HEK293 (cell line): ENCODE results near the gene UTP14A.

Experiments
- CTCF ChIA-PET: fragments of 350-600 bp; formaldehyde crosslinking; extraction: SDS; loops from one replicate; lab custom pipeline; 2021; ENCODE audit warnings: antibody characterized with exemption; lab: Yijun Ruan, JAX
- POLR2A ChIA-PET: fragments of 300-600 bp; formaldehyde crosslinking; extraction: SDS; loops from one replicate; lab custom pipeline; 2020; ENCODE audit warnings: antibody characterized with exemption, inconsistent platforms; lab: Yijun Ruan, JAX
- H3K27ac ChIP-seq: fragments of 200-500 bp; sonication (Bioruptor generic); 2 replicates; pipeline ENCODE4 v1.5.1; 2014; ENCODE audit warnings: low read depth, low read length, control low read depth, inconsistent platforms; ENCODE audit errors: extremely low read depth
- H3K36me3 ChIP-seq, 2 experiments: fragments of 200-500 bp in 1 of 2; sonication (Bioruptor generic) in 1 of 2; 1 replicate in 1 of 2; 2 replicates in 1 of 2; pipeline ENCODE4 v1.5.1; 2014 to 2017; ENCODE audit warnings: inconsistent platforms in 2 of 2, low read length in 2 of 2; ENCODE audit not compliant: control insufficient read depth in 2 of 2, insufficient read depth in 1 of 2
- H3K4me1 ChIP-seq: fragments of 200-500 bp; sonication (Bioruptor generic); 2 replicates; pipeline ENCODE4 v1.5.1; 2014; ENCODE audit warnings: mild to moderate bottlenecking, low read length, inconsistent platforms; ENCODE audit not compliant: control insufficient read depth, insufficient read depth
- H3K4me3 ChIP-seq: 2 replicates; pipeline ENCODE4 v1.5.1; 2011; ENCODE audit warnings: low read depth, mild to moderate bottlenecking, control low read depth, low read length, moderate library complexity
- H3K9me3 ChIP-seq: fragments of 200-500 bp; sonication (Bioruptor generic); 2 replicates; pipeline ENCODE4 v1.5.1; 2014; ENCODE audit warnings: low read depth, low read length, inconsistent platforms; ENCODE audit not compliant: control insufficient read depth, insufficient read depth
- BCL11A ChIP-seq: fragments of 450-650 bp; formaldehyde crosslinking; IDR thresholded peaks from 2 replicates; pipeline ENCODE4 v1.5.1; 2016; ENCODE audit warnings: low read depth, missing biosample characterization, missing genetic modification characterization
- FEZF1 ChIP-seq: fragments of 450-650 bp; formaldehyde crosslinking; IDR thresholded peaks from 2 replicates; pipeline ENCODE4 v1.5.1; 2016; ENCODE audit warnings: missing biosample characterization, missing genetic modification characterization
- GLIS2 ChIP-seq: fragments of 450-650 bp; formaldehyde crosslinking; IDR thresholded peaks from 2 replicates; pipeline ENCODE4 v1.5.1; 2016; ENCODE audit warnings: missing biosample characterization, missing genetic modification characterization
- HOXA7 ChIP-seq: sonication (generic); formaldehyde crosslinking; IDR thresholded peaks from 2 replicates; pipeline ENCODE4 v1.8.1; 2022; ENCODE audit warnings: missing genetic modification reagents, borderline replicate concordance
- KLF10 ChIP-seq: fragments of 450-650 bp; IDR thresholded peaks from 2 replicates; pipeline ENCODE4 v1.5.1; 2018; ENCODE audit warnings: missing biosample characterization, mild to moderate bottlenecking, missing genetic modification characterization
- KLF16 ChIP-seq: fragments of 450-650 bp; formaldehyde crosslinking; IDR thresholded peaks from 2 replicates; pipeline ENCODE4 v1.5.1; 2017; ENCODE audit warnings: missing biosample characterization, missing genetic modification characterization
- KLF9 ChIP-seq: fragments of 450-650 bp; formaldehyde crosslinking; IDR thresholded peaks from 2 replicates; pipeline ENCODE4 v1.5.1; 2016; ENCODE audit warnings: missing biosample characterization, missing genetic modification characterization, low read depth
- SCRT2 ChIP-seq: fragments of 450-650 bp; formaldehyde crosslinking; IDR thresholded peaks from 2 replicates; pipeline ENCODE4 v1.5.1; 2016; ENCODE audit warnings: missing biosample characterization, missing genetic modification characterization
- SETDB1 ChIP-seq: IDR thresholded peaks from one replicate; pipeline ENCODE4 v1.6.1; 2017; ENCODE audit warnings: mild to moderate bottlenecking, low read length, moderate library complexity, mixed read lengths; ENCODE audit not compliant: insufficient read length
- SP3 ChIP-seq: fragments of 450-650 bp; formaldehyde crosslinking; IDR thresholded peaks from 2 replicates; pipeline ENCODE4 v1.5.1; 2016; ENCODE audit warnings: missing biosample characterization, missing genetic modification characterization
- TCF7L2 ChIP-seq: IDR thresholded peaks from 2 replicates; pipeline ENCODE4 v1.6.1; 2011; ENCODE audit warnings: low read depth, mild to moderate bottlenecking, inconsistent platforms, low read length, moderate library complexity, borderline replicate concordance
- WT1 ChIP-seq: fragments of 450-650 bp; formaldehyde crosslinking; IDR thresholded peaks from 2 replicates; pipeline ENCODE4 v1.5.1; 2016; ENCODE audit warnings: missing biosample characterization, missing genetic modification characterization
- YY2 ChIP-seq: fragments of 450-650 bp; formaldehyde crosslinking; IDR thresholded peaks from 2 replicates; pipeline ENCODE4 v1.5.1; 2016; ENCODE audit warnings: missing biosample characterization, missing genetic modification characterization
- ZNF133 ChIP-seq: fragments of 450-650 bp; formaldehyde crosslinking; IDR thresholded peaks from 2 replicates; pipeline ENCODE4 v1.5.1; 2016; ENCODE audit warnings: missing biosample characterization, missing genetic modification characterization
- ZNF138 ChIP-seq: fragments of 450-650 bp; formaldehyde crosslinking; IDR thresholded peaks from 2 replicates; pipeline ENCODE4 v1.5.1; 2016; ENCODE audit warnings: missing biosample characterization, missing genetic modification characterization, borderline replicate concordance
- ZNF169 ChIP-seq: fragments of 450-650 bp; formaldehyde crosslinking; IDR thresholded peaks from 2 replicates; pipeline ENCODE4 v1.5.1; 2016; ENCODE audit warnings: missing biosample characterization, missing genetic modification characterization
- ZNF184 ChIP-seq: fragments of 450-650 bp; IDR thresholded peaks from 2 replicates; pipeline ENCODE4 v1.5.1; 2018; ENCODE audit warnings: missing biosample characterization, mild to moderate bottlenecking, missing genetic modification characterization
- ZNF202 ChIP-seq: fragments of 450-650 bp; formaldehyde crosslinking; IDR thresholded peaks from 2 replicates; pipeline ENCODE4 v1.5.1; 2016; ENCODE audit warnings: missing biosample characterization, missing genetic modification characterization, borderline replicate concordance
- ZNF350 ChIP-seq: fragments of 450-650 bp; formaldehyde crosslinking; IDR thresholded peaks from 2 replicates; pipeline ENCODE4 v1.5.0; 2017; ENCODE audit warnings: missing biosample characterization, mild to moderate bottlenecking, missing genetic modification characterization
- ZNF433 ChIP-seq: fragments of 450-650 bp; formaldehyde crosslinking; IDR thresholded peaks from 2 replicates; pipeline ENCODE4 v1.5.1; 2016; ENCODE audit warnings: missing biosample characterization, missing genetic modification characterization, low read depth
- ZNF48 ChIP-seq: fragments of 450-650 bp; formaldehyde crosslinking; IDR thresholded peaks from 2 replicates; pipeline ENCODE4 v1.5.1; 2016; ENCODE audit warnings: missing biosample characterization, missing genetic modification characterization
- ZNF521 ChIP-seq: fragments of 450-650 bp; formaldehyde crosslinking; IDR thresholded peaks from 2 replicates; pipeline ENCODE4 v1.5.1; 2017; ENCODE audit warnings: missing biosample characterization, mild to moderate bottlenecking, missing genetic modification characterization
- ZNF560 ChIP-seq: fragments of 450-650 bp; formaldehyde crosslinking; IDR thresholded peaks from 2 replicates; pipeline ENCODE4 v1.5.1; 2017; ENCODE audit warnings: missing biosample characterization, missing genetic modification characterization, borderline replicate concordance
- ZNF596 ChIP-seq: fragments of 450-650 bp; IDR thresholded peaks from 2 replicates; pipeline ENCODE4 v1.5.0; 2018; ENCODE audit warnings: missing biosample characterization, mild to moderate bottlenecking, missing genetic modification characterization, moderate library complexity
- ZNF670 ChIP-seq: fragments of 450-650 bp; formaldehyde crosslinking; IDR thresholded peaks from 2 replicates; pipeline ENCODE4 v1.5.1; 2016; ENCODE audit warnings: missing biosample characterization, missing genetic modification characterization, low read depth
- ZNF701 ChIP-seq: fragments of 450-650 bp; formaldehyde crosslinking; IDR thresholded peaks from 2 replicates; pipeline ENCODE4 v1.5.1; 2016; ENCODE audit warnings: missing biosample characterization, missing genetic modification characterization
- ZNF776 ChIP-seq: fragments of 450-650 bp; formaldehyde crosslinking; IDR thresholded peaks from 2 replicates; pipeline ENCODE4 v1.5.0; 2017; ENCODE audit warnings: missing biosample characterization, missing genetic modification characterization, borderline replicate concordance
- TF ChIP-seq, protein P1 (sequence below): fragments of 450-650 bp; formaldehyde crosslinking; IDR thresholded peaks from 2 replicates; pipeline ENCODE4 v1.5.1; 2017; ENCODE audit warnings: missing biosample characterization, missing genetic modification characterization

The UTP14A gene

DNA sequence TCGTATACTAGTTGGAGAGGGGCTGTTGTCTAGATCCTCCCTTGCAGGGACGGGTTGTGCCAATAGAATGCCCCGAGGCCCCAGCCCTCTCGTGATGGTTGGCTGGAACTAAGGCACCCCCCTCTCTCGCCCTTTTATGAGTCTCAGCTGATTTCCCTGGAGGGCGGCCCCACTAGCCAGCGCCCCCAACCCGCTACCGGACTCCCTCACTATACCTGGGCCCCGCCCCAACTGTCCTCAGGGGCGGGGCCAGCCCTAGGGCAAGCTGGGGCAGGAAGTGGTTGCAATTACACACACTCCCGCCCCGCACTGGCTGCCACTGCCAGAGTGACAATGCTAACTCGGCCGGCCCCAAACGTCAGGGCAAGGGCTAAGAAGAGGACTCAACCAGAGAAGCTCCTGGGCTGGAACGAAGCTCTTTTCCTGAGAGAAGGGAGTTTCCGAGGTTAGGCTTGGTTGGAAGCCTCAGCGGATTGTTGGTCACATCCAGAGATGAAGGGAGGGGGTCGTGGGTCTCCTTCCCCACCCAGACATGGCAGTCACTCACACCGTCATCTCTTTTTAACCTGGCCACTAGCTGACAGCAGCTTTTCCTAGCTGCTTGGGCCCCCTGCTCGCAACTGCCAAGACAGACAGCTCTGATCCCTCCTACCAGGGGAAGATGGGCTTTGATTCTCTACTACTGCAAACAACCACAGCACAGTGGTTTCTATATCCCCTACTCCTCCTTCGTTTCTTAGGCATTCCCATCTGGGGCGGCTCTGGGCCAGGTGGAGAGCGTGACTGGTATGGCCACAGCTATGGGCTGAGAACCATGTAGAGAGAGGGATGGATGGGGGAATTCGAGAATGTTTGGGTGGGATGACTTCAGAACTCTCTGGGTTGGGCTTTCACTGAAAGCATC lies 55.5 kb downstream of the UTP14A start (continued):
- peak; percentile 76 for TF ChIP-seq SP3 (tag by site-specific recombination)
- TF ChIP-seq ZNF670 (tag by site-specific recombination): no peak
- no peak for TF ChIP-seq YY2 (tag by site-specific recombination)
- 0 out of 2 replicates have a peak, but pooled peaks have one; percentile 13 for TF ChIP-seq BCL11A (tag by site-specific recombination)
- TF ChIP-seq KLF9 (tag by site-specific recombination): peak; percentile 36; the same call in 1 of the 2 replicates
- TF ChIP-seq ZNF776 (tag by site-specific recombination): no peak
- peak; percentile 57; the same call in 1 of the 2 replicates for TF ChIP-seq KLF10 (tag by site-specific recombination)
- TF ChIP-seq HOXA7: no peak
- 0 out of 2 replicates have a peak, but pooled peaks have one; percentile 30 for TF ChIP-seq WT1 (tag by site-specific recombination)
- TF ChIP-seq GLIS2 (tag by site-specific recombination): 0 out of 2 replicates have a peak, but pooled peaks have one; percentile 44
- no peak for TF ChIP-seq SCRT2 (tag by site-specific recombination)
- TF ChIP-seq ZNF202: no peak
- no peak for TF ChIP-seq ZNF138 (tag by site-specific recombination)
- TF ChIP-seq ZNF169: no peak

DNA sequence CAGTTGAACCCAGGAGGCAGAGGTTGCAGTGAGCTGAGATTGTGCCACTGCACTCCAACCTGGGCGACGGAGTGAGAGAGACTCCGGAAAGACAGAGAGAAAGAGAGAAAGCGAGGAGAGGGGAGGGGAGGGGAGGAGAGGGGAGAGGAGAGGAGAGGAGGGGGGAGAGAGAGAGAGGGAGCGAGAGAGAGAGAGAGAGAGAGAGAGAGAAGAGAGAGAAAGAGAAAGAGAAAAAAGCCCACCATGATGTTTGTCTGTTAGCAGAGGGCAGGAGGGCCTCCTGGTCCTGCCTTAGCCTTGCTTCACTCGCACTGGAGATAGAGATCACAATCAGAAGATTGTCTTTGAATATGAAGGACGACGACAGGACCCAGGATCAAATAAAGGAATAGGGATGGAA lies 57.8 kb downstream of the UTP14A start:
- Histone ChIP-seq H3K4me3 (no peak overlapping the region), H3K36me3 (no peaks in the 10 kb centered on the region), H3K27ac (no peak overlapping the region), H3K4me1 (peaks cover 3% of the 10 kb centered on the region; the same call in 1 of the 2 replicates), H3K9me3 (no peaks in the 10 kb centered on the region)
- peak; percentile 94 for TF ChIP-seq ZNF596 (tag by site-specific recombination)
- TF ChIP-seq ZNF521: no peak
- CTCF ChIA-PET: no interaction called here
- POLR2A ChIA-PET: no interaction called here

DNA sequence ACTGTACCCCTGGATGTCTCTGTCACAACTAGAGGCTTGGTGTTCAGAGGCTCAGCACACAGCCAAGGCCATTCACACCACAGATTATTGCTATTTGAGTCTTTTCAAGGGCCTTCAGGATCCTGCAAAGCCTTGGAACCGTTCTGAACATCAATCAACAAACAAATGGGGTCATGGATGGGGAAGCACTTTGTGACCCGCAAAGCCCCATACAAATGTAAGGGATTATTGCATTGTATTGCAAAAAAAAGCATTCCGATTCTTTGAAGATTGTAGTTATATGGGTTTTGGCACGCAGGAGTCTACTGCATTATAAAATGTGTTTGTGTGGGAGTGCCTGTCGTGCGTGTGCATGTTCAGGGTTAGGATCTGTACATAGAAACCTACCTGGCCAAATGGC lies 59.2 kb downstream of the UTP14A start:
- ChIA-PET POLR2A (no interaction called here), CTCF (no interaction called here)
- peaks cover 3% of the 10 kb centered on the region; the same call in 1 of the 2 replicates for H3K4me1 ChIP-seq
- TF ChIP-seq, protein P1, sequence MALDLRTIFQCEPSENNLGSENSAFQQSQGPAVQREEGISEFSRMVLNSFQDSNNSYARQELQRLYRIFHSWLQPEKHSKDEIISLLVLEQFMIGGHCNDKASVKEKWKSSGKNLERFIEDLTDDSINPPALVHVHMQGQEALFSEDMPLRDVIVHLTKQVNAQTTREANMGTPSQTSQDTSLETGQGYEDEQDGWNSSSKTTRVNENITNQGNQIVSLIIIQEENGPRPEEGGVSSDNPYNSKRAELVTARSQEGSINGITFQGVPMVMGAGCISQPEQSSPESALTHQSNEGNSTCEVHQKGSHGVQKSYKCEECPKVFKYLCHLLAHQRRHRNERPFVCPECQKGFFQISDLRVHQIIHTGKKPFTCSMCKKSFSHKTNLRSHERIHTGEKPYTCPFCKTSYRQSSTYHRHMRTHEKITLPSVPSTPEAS (tag by site-specific recombination): no peak
- no peak for TF ChIP-seq ZNF560 (tag by site-specific recombination)
- no peak for TF ChIP-seq KLF16 (tag by site-specific recombination)
- no peak for TF ChIP-seq ZNF350 (tag by site-specific recombination)
- TF ChIP-seq ZNF133 (tag by site-specific recombination): no peak
- TF ChIP-seq ZNF48: no peak
- TF ChIP-seq SCRT2 (tag by site-specific recombination): no peak
- TF ChIP-seq ZNF701 (tag by site-specific recombination): no peak
- no peak for TF ChIP-seq SETDB1
- TF ChIP-seq WT1 (tag by site-specific recombination): no peak
- TF ChIP-seq ZNF184 (tag by site-specific recombination): no peak
- TF ChIP-seq TCF7L2: no peak
- no peak for TF ChIP-seq FEZF1 (tag by site-specific recombination)
- TF ChIP-seq ZNF433 (tag by site-specific recombination): no peak
- TF ChIP-seq, all 188 proteins: peak for 0
- Histone ChIP-seq H3K9me3 (no peaks in the 10 kb centered on the region), H3K27ac (no peak overlapping the region), H3K4me3 (no peak overlapping the region), H3K36me3 (no peaks in the 10 kb centered on the region)
